Heart left ventricle (tissue), 16 donors: ENCODE measurements around the gene CENPS. TPM values are rescaled to one million over a fixed set of nuclear protein-coding genes. Genes with fewer than 3 reads are reported as not detected.

ENCODE experiments used
- ATAC-seq, 4 donors: fragments of 200-7000 bp; cut with Tn5 transposase; one replicate each; pipeline ENCODE4 v1.9.1; 2020 to 2022; ENCODE audit warnings: moderate library complexity in 4 of 4, mild to moderate bottlenecking in 3 of 4, moderate number of reproducible peaks in 1 of 4
- DNase-seq, 5 donors: peaks; one replicate each; pipeline ENCODE4 v3.0.0-alpha.2; 2020
- H3K27ac ChIP-seq, 12 donors: fragments of 200-600 bp; sonication (generic) in 4 of 12; one replicate each; pipeline versions ENCODE4 v1.5.0 to v1.8.0; 2016 to 2022; ENCODE audit warnings: mild to moderate bottlenecking in 2 of 12
- H3K27me3 ChIP-seq, 9 donors: fragments of 200-600 bp; sonication (generic) in 2 of 9; one replicate each; pipeline versions ENCODE4 v1.5.1 to v1.8.0; 2016 to 2022; ENCODE audit warnings: mild to moderate bottlenecking in 3 of 9
- H3K36me3 ChIP-seq, 9 donors: fragments of 200-600 bp; sonication (generic) in 2 of 9; one replicate each; pipeline versions ENCODE4 v1.5.0 to v1.8.0; 2018 to 2022; ENCODE audit warnings: mild to moderate bottlenecking in 2 of 9
- H3K4me1 ChIP-seq, 12 donors: fragments of 200-600 bp; sonication (generic) in 4 of 12; one replicate each; pipeline versions ENCODE4 v1.5.0 to v1.8.0; 2016 to 2022; ENCODE audit warnings: mild to moderate bottlenecking in 3 of 12
- H3K4me3 ChIP-seq, 12 donors: fragments of 200-600 bp; sonication (generic) in 4 of 12; one replicate each; pipeline versions ENCODE4 v1.5.0 to v1.8.0; 2017 to 2022; ENCODE audit warnings: mild to moderate bottlenecking in 9 of 12, moderate library complexity in 4 of 12
- H3K9me3 ChIP-seq, 12 donors: fragments of 200-600 bp; sonication (generic) in 4 of 12; one replicate each; pipeline versions ENCODE4 v1.5.0 to v1.8.0; 2016 to 2022; ENCODE audit warnings: mild to moderate bottlenecking in 1 of 12
- POLR2A ChIP-seq, 2 donors: fragments of 450-650 bp; IDR thresholded peaks; one replicate each; pipeline ENCODE4 v1.6.1; 2017; ENCODE audit warnings: antibody characterized with exemption in 2 of 2, mild to moderate bottlenecking in 2 of 2, moderate library complexity in 2 of 2
- whole genome bisulfite sequencing, 4 donors: extraction: QIAGEN DNeasy Blood & Tissue Kit in 2 of 4; methylation state at CpG; one replicate each; pipeline versions ENCODE4 v1.1.5 to v1.1.7; 2013 to 2018; 5-methylcytosine and 5-hydroxymethylcytosine counted together
- intact Hi-C, 10 donors: fragments of 100-400 bp; cut with DNase I; formaldehyde crosslinking; loops; one replicate each; pipeline versions ENCODE4 v1.11.1 to v1.14.2; 2022
- polyA plus RNA-seq, 2 donors: library from polyadenylated mRNA; stranded (reverse); fragments of 200-250 nt; gene quantifications; one replicate each; pipeline ENCODE4 v1.2.3, GENCODE V29; 2013
- total RNA-seq, 9 donors: library from RNA; depleted of rRNA in 2 of 9; stranded (reverse); fragments of >200 nt in 2 of 9; fragmentation: NEBNext Ultra II Directional in 3 of 9; extraction: Animal tissue kit (Norgen Biotek cat#: 25700) in 3 of 9; gene quantifications; one replicate each; pipeline versions ENCODE4 v1.1.0 to v1.2.4, GENCODE V29; 2016 to 2023
- TF ChIP-seq, protein P1 (sequence below), 12 donors: fragments of 200-600 bp; sonication (generic) in 4 of 12; IDR thresholded peaks; one replicate each; pipeline versions ENCODE4 v1.5.0 to v1.8.0; 2018 to 2022; ENCODE audit warnings: antibody characterized with exemption in 12 of 12, mild to moderate bottlenecking in 5 of 12
- donor health status: ischemic (EF 13 %, LVEDD 7.1; RV severe dilation, severe dysfunction).
- donor health status: healthy with polysubstance abuse.
- donor health status: DM: no; HTN: yes; CAD: no.
- donor health status: DM: no; HTN: no; CAD: no.
- donor health status: ischemic (EF 25% LVEDD 6.9; RV normal size, moderate dysfunction).
- donor health status: ischemic (EF 25% LVEDD 5.7; RV mildly dilated, moderate dysfunction).
- donor health status: healthy.
- donor health status: DM: yes; HTN: yes; CAD: no.
- donor health status: ischemic (EF 35%, LVEDD 5.7; RV mildly dilated, moderate dysfunction).
- donor health status: nonischemic (EF 11% LVEDD 7.7; RV severe dilation, severe dysfunction).
- donor health status: DM: yes; HTN: yes; CAD: no.
- donor health status: PGD.
- donor health status: ischemic (EF 29% LVEDD 5.4; RV normal size, mild dysfunction).
- donor health status: nonischemic (EF 23%, LVEDD 6.1; RV moderate dilation, normal function).

The CENPS gene
- total and polyA plus RNA-seq, 11 donors = 2.4 to 11.6 (median 8.2) TPM

DNA sequence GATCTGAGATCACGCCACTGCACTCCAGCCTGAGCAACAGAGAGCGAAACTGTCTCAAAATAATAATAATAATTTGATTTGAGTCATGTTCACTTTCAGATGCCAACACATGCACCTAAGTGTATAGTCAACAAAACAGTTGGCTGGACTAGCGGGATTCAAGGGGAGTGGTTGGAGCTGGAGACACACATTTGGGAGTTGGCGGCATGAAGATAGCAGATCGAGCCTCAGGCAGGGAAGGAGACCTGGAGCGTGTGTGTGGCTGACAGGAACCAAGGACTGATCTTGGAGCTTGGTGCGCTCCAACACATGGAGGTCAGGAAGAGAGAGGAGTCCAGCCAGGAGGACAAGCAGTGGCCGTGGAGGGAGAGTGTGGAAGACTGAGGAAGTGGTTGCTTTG, 46.0 kb upstream of the CENPS start:
- DNase-seq (no peak), ATAC-seq (no peak)
- no peaks in the 10 kb centered on the region for H3K27me3 ChIP-seq
- H3K27ac ChIP-seq = no peak overlapping the region
- WGBS, 4 donors = 94 to 96% (median 95%) methylated on average over 8 of the region's 8 CpGs
- no peak overlapping the region for H3K4me3 ChIP-seq
- peaks cover 0 to 33% (median 12%) of the 10 kb centered on the region in 12 donors for H3K4me1 ChIP-seq
- TF ChIP-seq, protein P1, sequence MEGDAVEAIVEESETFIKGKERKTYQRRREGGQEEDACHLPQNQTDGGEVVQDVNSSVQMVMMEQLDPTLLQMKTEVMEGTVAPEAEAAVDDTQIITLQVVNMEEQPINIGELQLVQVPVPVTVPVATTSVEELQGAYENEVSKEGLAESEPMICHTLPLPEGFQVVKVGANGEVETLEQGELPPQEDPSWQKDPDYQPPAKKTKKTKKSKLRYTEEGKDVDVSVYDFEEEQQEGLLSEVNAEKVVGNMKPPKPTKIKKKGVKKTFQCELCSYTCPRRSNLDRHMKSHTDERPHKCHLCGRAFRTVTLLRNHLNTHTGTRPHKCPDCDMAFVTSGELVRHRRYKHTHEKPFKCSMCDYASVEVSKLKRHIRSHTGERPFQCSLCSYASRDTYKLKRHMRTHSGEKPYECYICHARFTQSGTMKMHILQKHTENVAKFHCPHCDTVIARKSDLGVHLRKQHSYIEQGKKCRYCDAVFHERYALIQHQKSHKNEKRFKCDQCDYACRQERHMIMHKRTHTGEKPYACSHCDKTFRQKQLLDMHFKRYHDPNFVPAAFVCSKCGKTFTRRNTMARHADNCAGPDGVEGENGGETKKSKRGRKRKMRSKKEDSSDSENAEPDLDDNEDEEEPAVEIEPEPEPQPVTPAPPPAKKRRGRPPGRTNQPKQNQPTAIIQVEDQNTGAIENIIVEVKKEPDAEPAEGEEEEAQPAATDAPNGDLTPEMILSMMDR (IDR thresholded peaks at IDR 0.05) = no peak
- TF ChIP-seq POLR2A (IDR thresholded peaks at IDR 0.05) = no peak
- peaks cover 0 to 16% (median under 1%) of the 10 kb centered on the region in 9 donors for H3K36me3 ChIP-seq
- intact Hi-C loops = loop anchor here in 1 of 10 donors (5.0 kb wide), 1 partner anchor 33 kb away; no protein-coding TSS in a partner anchor
- H3K9me3 ChIP-seq = no peaks in the 10 kb centered on the region

DNA sequence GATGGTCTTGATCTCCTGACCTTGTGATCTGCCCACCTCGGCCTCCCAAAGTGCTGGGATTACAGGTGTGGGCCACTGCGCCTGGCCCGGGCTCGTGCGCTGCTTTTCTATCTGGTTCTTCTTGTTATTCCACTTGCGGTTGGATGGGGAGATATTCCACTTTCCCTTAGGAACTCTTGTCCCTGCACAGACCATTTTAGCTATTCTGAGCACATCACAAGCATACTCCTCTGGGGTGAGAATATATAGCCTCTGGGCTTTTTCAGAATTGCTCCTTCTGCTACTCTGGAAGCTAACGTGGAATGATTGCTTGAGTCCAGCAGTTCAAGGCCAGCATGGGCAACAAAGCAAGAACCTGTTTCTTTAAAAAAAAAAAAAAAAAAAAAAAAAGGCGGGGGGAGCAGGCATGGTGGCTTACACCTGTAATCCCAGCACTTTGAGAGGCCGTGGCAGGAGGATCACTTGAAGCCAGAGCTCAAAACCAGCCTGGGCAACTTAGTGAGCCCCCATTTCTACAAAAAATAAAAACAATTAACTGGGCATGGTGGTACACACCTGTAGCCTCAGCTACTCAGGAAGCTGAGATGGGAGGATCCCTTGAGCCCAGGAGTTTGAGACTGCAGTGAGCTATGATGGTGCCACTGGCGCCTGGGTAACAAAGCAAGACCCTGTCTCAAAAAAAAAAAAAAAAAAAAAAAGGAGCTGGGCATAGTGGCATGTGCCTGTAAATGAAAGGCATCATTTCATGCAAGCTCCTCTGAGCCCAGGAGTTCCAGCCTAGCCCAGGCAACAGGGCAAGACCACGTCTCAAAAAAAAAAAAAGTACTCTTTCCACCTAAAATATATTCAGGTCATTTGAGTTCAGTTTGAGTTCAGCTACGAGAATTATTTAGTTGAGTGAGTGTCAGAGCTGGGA, 43.2 kb upstream of the CENPS start:
- no peaks in the 10 kb centered on the region for H3K27me3 ChIP-seq
- peak overlapping the region in 3 of 12 donors; percentile 2 to 39 (median 20) for H3K4me3 ChIP-seq
- no peak for DNase-seq
- peak overlapping the region in 11 of 12 donors; percentile 10 to 89 (median 46) for H3K27ac ChIP-seq
- TF ChIP-seq POLR2A (IDR thresholded peaks at IDR 0.05) = no peak
- TF ChIP-seq, protein P1 (IDR thresholded peaks at IDR 0.05) = no peak
- no peak for ATAC-seq
- H3K9me3 ChIP-seq = no peaks in the 10 kb centered on the region
- H3K4me1 ChIP-seq = peaks cover 0 to 39% (median 12%) of the 10 kb centered on the region in 12 donors
- WGBS, 4 donors = 81 to 92% (median 86%) methylated on average over 12 of the region's 12 CpGs
- intact Hi-C loops = no loop called here
- H3K36me3 ChIP-seq = peaks cover 0 to 2% (median 0%) of the 10 kb centered on the region in 9 donors

- ATAC-seq (peak; percentile 64 to 79 (median 74)), DNase-seq (peak; percentile 36 to 68 (median 44))
- Histone ChIP-seq H3K36me3 (no peaks in the 10 kb centered on the region), H3K27ac (peak overlapping the region in 11 of 12 donors; percentile 10 to 89 (median 46)), H3K4me3 (peak overlapping the region in 6 of 12 donors; percentile 2 to 39 (median 19)), H3K9me3 (no peaks in the 10 kb centered on the region), H3K4me1 (peaks cover 0 to 39% (median 12%) of the 10 kb centered on the region in 12 donors), H3K27me3 (no peaks in the 10 kb centered on the region)
- 46 to 56% (median 47%) methylated on average over 3 of the region's 3 CpGs for WGBS, 4 donors
- TF ChIP-seq, protein P1 (IDR thresholded peaks at IDR 0.05) = peak in 2 of 12 donors; percentile 17 to 21
- no peak for TF ChIP-seq POLR2A (IDR thresholded peaks at IDR 0.05)
- intact Hi-C loops = no loop called here
These were observed 42.4 kb upstream of the CENPS start for GRCh38 chr1:10387677-10388386.

- H3K27me3 ChIP-seq = no peaks in the 10 kb centered on the region
- DNase-seq (no peak), ATAC-seq (peak in 3 of 4 donors; percentile 4 to 41 (median 34))
- peak overlapping the region in 2 of 12 donors; percentile 18 to 20 for H3K4me3 ChIP-seq
- TF ChIP-seq, protein P1 (IDR thresholded peaks at IDR 0.05) = no peak
- 71 to 77% (median 77%) methylated on average over 3 of the region's 3 CpGs for WGBS, 4 donors
- H3K27ac ChIP-seq = peak overlapping the region in 7 of 12 donors; percentile 18 to 89 (median 50)
- peaks cover 0 to 39% (median 12%) of the 10 kb centered on the region in 12 donors for H3K4me1 ChIP-seq
- no peaks in the 10 kb centered on the region for H3K9me3 ChIP-seq
- intact Hi-C loops = no loop called here
- no peaks in the 10 kb centered on the region for H3K36me3 ChIP-seq
These were observed 41.9 kb upstream of the CENPS start for GRCh38 chr1:10388387-10388715.
